HCT116 (cell line): ENCODE measurements around the gene HEG1. TPM values are rescaled to one million over a fixed set of nuclear protein-coding genes. Genes with fewer than 3 reads are reported as not detected.

ENCODE experiments used
- ATAC-seq: fragments of 200-7000 bp; cut with Tn5 transposase; 2 replicates; pipeline ENCODE4 v1.9.1; 2020; ENCODE audit warnings: mild to moderate bottlenecking, moderate library complexity
- BruUV-seq: library from RNA; stranded (reverse); fragments of 400-500 nt; replicated peaks from 2 replicates; lab custom pipeline; 2021; lab: Mats Ljungman, UMichigan
- CTCF ChIA-PET: fragments of 300-600 bp; sonication (Branson Sonifier 250); formaldehyde crosslinking; loops from one replicate; lab custom pipeline; 2021; ENCODE audit warnings: antibody characterized with exemption; lab: Charles Lee
- POLR2A ChIA-PET: fragments of 300-600, 350-600 bp; sonication (Branson Sonifier 250); formaldehyde crosslinking; loops from one replicate; lab custom pipeline; 2021; ENCODE audit warnings: antibody characterized with exemption; lab: Charles Lee
- RAD21 ChIA-PET, 2 experiments: fragments of 300-600 bp; sonication (Branson Sonifier 250); formaldehyde crosslinking; loops; one replicate each; lab custom pipeline; 2023; ENCODE audit warnings: low total read pairs in 2 of 2; ENCODE audit not compliant: uncharacterized antibody in 2 of 2, unreplicated experiment in 2 of 2, low non-redundant PET in 1 of 2; lab: Charles Lee
- DNase-seq: peaks from one replicate; pipeline ENCODE4 v3.0.0-alpha.2; 2010; ENCODE audit warnings: low read depth, low spot score
- H2AFZ ChIP-seq: fragments of 200-600 bp; shearing (Covaris generic), sonication (generic); 2 replicates; pipeline ENCODE4 v1.6.1; 2017; ENCODE audit warnings: low read depth, mixed run types, mixed read lengths, antibody characterized with exemption, low read length; ENCODE audit not compliant: poor library complexity, severe bottlenecking
- H3K27ac ChIP-seq: 2 replicates; pipeline ENCODE4 v1.5.1; 2012; ENCODE audit warnings: low read depth, low read length
- H3K27me3 ChIP-seq: fragments of 200-600 bp; sonication (generic); 2 replicates; pipeline ENCODE4 v1.6.1; 2016; ENCODE audit warnings: mixed run types, low read length, mixed read lengths; ENCODE audit not compliant: insufficient read depth
- H3K36me3 ChIP-seq, 2 experiments: fragments of 200-500 bp in 1 of 2; fragments of 200-600 bp in 1 of 2; sonication (Bioruptor generic) in 1 of 2; sonication (generic) in 1 of 2; 2 replicates each; pipeline versions ENCODE4 v1.5.1 to v1.6.1; 2014 to 2016; ENCODE audit warnings: low read length in 2 of 2, inconsistent platforms in 1 of 2, mixed read lengths in 1 of 2, mixed run types in 1 of 2; ENCODE audit not compliant: insufficient read depth in 2 of 2, control insufficient read depth in 1 of 2
- H3K4me1 ChIP-seq, 2 experiments: fragments of 200-600 bp in 1 of 2; sonication (generic) in 1 of 2; 2 replicates each; pipeline versions ENCODE4 v1.5.1 to v1.6.1; 2012 to 2017; ENCODE audit warnings: low read length in 2 of 2, inconsistent platforms in 1 of 2, mild to moderate bottlenecking in 1 of 2, mixed read lengths in 1 of 2, mixed run types in 1 of 2, moderate library complexity in 1 of 2; ENCODE audit not compliant: insufficient read depth in 2 of 2, control insufficient read depth in 1 of 2
- H3K4me2 ChIP-seq: fragments of 200-600 bp; sonication (generic); 2 replicates; pipeline ENCODE4 v1.6.1; 2017; ENCODE audit warnings: mixed run types, low read length, mixed read lengths
- H3K4me3 ChIP-seq, 2 experiments: fragments of 200-600 bp in 1 of 2; sonication (generic) in 1 of 2; replicated peaks in 1 of 2; 2 replicates each; pipeline ENCODE4 v1.5.1; 2011 to 2016; ENCODE audit warnings: low read length in 2 of 2, control low read depth in 1 of 2, low read depth in 1 of 2, mild to moderate bottlenecking in 1 of 2, mixed read lengths in 1 of 2, mixed run types in 1 of 2
- H3K79me2 ChIP-seq: fragments of 200-600 bp; sonication (generic); 2 replicates; pipeline ENCODE4 v1.6.1; 2017; ENCODE audit warnings: mild to moderate bottlenecking, mixed run types, low read length, moderate library complexity, mixed read lengths; ENCODE audit not compliant: insufficient read depth
- H3K9ac ChIP-seq: fragments of 200-600 bp; sonication (generic); 2 replicates; pipeline ENCODE4 v1.6.1; 2016; ENCODE audit warnings: low read length, mixed read lengths
- H3K9me2 ChIP-seq: fragments of 200-600 bp; sonication (generic), shearing (Covaris generic); 2 replicates; pipeline ENCODE4 v1.6.1; 2017; ENCODE audit warnings: mixed run types, mild to moderate bottlenecking, moderate library complexity; ENCODE audit not compliant: insufficient read depth
- H3K9me3 ChIP-seq, 2 experiments: fragments of 200-500 bp in 1 of 2; fragments of 200-600 bp in 1 of 2; sonication (Bioruptor generic) in 1 of 2; sonication (generic) in 1 of 2; 2 replicates each; pipeline ENCODE4 v1.6.1; 2014 to 2017; ENCODE audit warnings: low read length in 2 of 2, mixed read lengths in 2 of 2, inconsistent platforms in 1 of 2, low read depth in 1 of 2, mild to moderate bottlenecking in 1 of 2, mixed run types in 1 of 2, moderate library complexity in 1 of 2; ENCODE audit not compliant: control insufficient read depth in 1 of 2, insufficient read depth in 1 of 2
- H4K20me1 ChIP-seq: fragments of 200-600 bp; sonication (generic), shearing (Covaris generic); 2 replicates; pipeline ENCODE4 v1.6.1; 2017; ENCODE audit warnings: mixed run types, mild to moderate bottlenecking, moderate library complexity; ENCODE audit not compliant: insufficient read depth
- CBX3 ChIP-seq: IDR thresholded peaks from 2 replicates; pipeline ENCODE4 v1.6.1; 2012; ENCODE audit warnings: low read depth
- CEBPB ChIP-seq: IDR thresholded peaks from 2 replicates; pipeline ENCODE4 v1.6.1; 2012; ENCODE audit warnings: low read depth
- EGR1 ChIP-seq: IDR thresholded peaks from 2 replicates; pipeline ENCODE4 v1.6.1; 2012; ENCODE audit warnings: low read depth
- ELF1 ChIP-seq: IDR thresholded peaks from 2 replicates; pipeline ENCODE4 v1.6.1; 2012; ENCODE audit warnings: low read depth, borderline replicate concordance
- EZH2 ChIP-seq: fragments of 200-600 bp; sonication (generic); IDR thresholded peaks from 2 replicates; pipeline ENCODE4 v1.6.1; 2017; ENCODE audit warnings: antibody characterized with exemption, mixed run types
- EZH2phosphoT487 ChIP-seq: fragments of 200-600 bp; IDR thresholded peaks from 2 replicates; pipeline ENCODE4 v1.6.1; 2018; ENCODE audit warnings: antibody characterized with exemption, borderline replicate concordance
- JUND ChIP-seq: IDR thresholded peaks from 2 replicates; pipeline ENCODE4 v1.6.1; 2012
- MAX ChIP-seq: IDR thresholded peaks from 2 replicates; pipeline ENCODE4 v1.6.1; 2012
- POLR2A ChIP-seq: IDR thresholded peaks from 2 replicates; pipeline ENCODE4 v1.7.0; 2011; ENCODE audit warnings: borderline replicate concordance; ENCODE audit not compliant: insufficient read depth, insufficient read length; ENCODE audit errors: extremely low read depth
- POLR2AphosphoS5 ChIP-seq: IDR thresholded peaks from 2 replicates; pipeline ENCODE4 v1.6.1; 2011; ENCODE audit warnings: mild to moderate bottlenecking, low read depth, low read length, moderate library complexity
- RAD21 ChIP-seq: IDR thresholded peaks from 2 replicates; pipeline ENCODE4 v1.6.1; 2012; ENCODE audit warnings: low read depth, mild to moderate bottlenecking
- REST ChIP-seq: IDR thresholded peaks from 2 replicates; pipeline ENCODE4 v1.6.1; 2012; ENCODE audit warnings: low read depth
- SIN3A ChIP-seq: IDR thresholded peaks from 2 replicates; pipeline ENCODE4 v1.6.1; 2012; ENCODE audit warnings: low read depth
- SP1 ChIP-seq: IDR thresholded peaks from 2 replicates; pipeline ENCODE4 v1.6.1; 2012; ENCODE audit warnings: low read depth
- YY1 ChIP-seq: IDR thresholded peaks from 2 replicates; pipeline ENCODE4 v1.6.1; 2011; ENCODE audit warnings: low read length, low read depth, moderate library complexity, mild to moderate bottlenecking; ENCODE audit not compliant: insufficient replicate concordance; ENCODE audit errors: extremely low read depth
- ZBTB33 ChIP-seq: IDR thresholded peaks from 2 replicates; pipeline ENCODE4 v1.6.1; 2011; ENCODE audit warnings: mild to moderate bottlenecking, low read length, moderate library complexity; ENCODE audit not compliant: insufficient replicate concordance; ENCODE audit errors: extremely low read depth
- ZFX ChIP-seq: fragments of 450-650 bp; IDR thresholded peaks from 2 replicates; pipeline ENCODE4 v1.6.1; 2017
- ZNF274 ChIP-seq: fragments of 200-500 bp; sonication (Bioruptor generic); IDR thresholded peaks from 2 replicates; pipeline ENCODE4 v1.6.1; 2014; ENCODE audit warnings: mild to moderate bottlenecking, low read depth, low read length, inconsistent platforms
- intact Hi-C: fragments of 100-400 bp; cut with micrococcal nuclease; formaldehyde crosslinking; loops from 2 replicates; pipeline ENCODE4 v1.10.0; 2022
- total RNA-seq: library from RNA; stranded (reverse); gene quantifications from one replicate; pipeline ENCODE4 v1.2.1, GENCODE V29; 2021; ENCODE audit not compliant: unreplicated experiment

The HEG1 gene
- total RNA-seq, 1 experiment from 2014 or later = 2.6 TPM

- Histone ChIP-seq H3K9me2 (no peaks in the 10 kb centered on the region), H4K20me1 (no peaks in the 10 kb centered on the region), H3K79me2 (no peaks in the 10 kb centered on the region)
- no peak for TF ChIP-seq RAD21
- TF ChIP-seq SP1 = no peak
- TF ChIP-seq EGR1 = no peak
- TF ChIP-seq ZBTB33 = no peak
- TF ChIP-seq, all 23 proteins: peak for 0
- Histone ChIP-seq H3K9ac (no peak overlapping the region), H2AFZ (no peak overlapping the region), H3K36me3 (no peaks in the 10 kb centered on the region), H3K4me1 (peaks cover 0 to 5% of the 10 kb centered on the region in 2 experiments; a peak in 1 of 4 replicates), H3K27me3 (no peaks in the 10 kb centered on the region; the same call in none of the 2 replicates), H3K27ac (no peak overlapping the region), H3K4me2 (no peak overlapping the region), H3K9me3 (no peaks in the 10 kb centered on the region), H3K4me3 (no peak overlapping the region)
- ChIA-PET CTCF (no interaction called here), RAD21 (no interaction called here), POLR2A (no interaction called here)
- no TSS peak for BruUV-seq
- intact Hi-C loops = no loop called here
- peak; percentile 44; the same call in 1 of the 2 replicates for ATAC-seq
- no peak for DNase-seq
Measured at GRCh38 chr3:125045965-125046364, 9.8 kb downstream of the HEG1 start.

- ChIA-PET RAD21 (no interaction called here), CTCF (no interaction called here), POLR2A (no interaction called here)
- Histone ChIP-seq H3K27ac (no peak overlapping the region), H3K9me3 (no peaks in the 10 kb centered on the region), H3K4me2 (no peak overlapping the region), H3K4me3 (no peak overlapping the region), H3K9ac (no peak overlapping the region), H3K27me3 (no peaks in the 10 kb centered on the region; the same call in none of the 2 replicates), H4K20me1 (no peaks in the 10 kb centered on the region), H3K9me2 (no peaks in the 10 kb centered on the region), H2AFZ (no peak overlapping the region), H3K4me1 (peaks cover 0 to 5% of the 10 kb centered on the region in 2 experiments; a peak in 1 of 4 replicates), H3K36me3 (no peaks in the 10 kb centered on the region), H3K79me2 (no peaks in the 10 kb centered on the region)
- DNase-seq = no peak
- no peak for ATAC-seq
- intact Hi-C loops = no loop called here
- no TSS peak for BruUV-seq
- TF ChIP-seq JUND (no peak), EGR1 (no peak), ELF1 (no peak), SIN3A (no peak), REST (no peak), CBX3 (no peak), SP1 (no peak), POLR2A (no peak), EZH2phosphoT487 (no peak), MAX (no peak), ZNF274 (no peak), EZH2 (no peak), ZFX (no peak), YY1 (no peak), POLR2AphosphoS5 (no peak), CEBPB (no peak)
Measured at GRCh38 chr3:125045194-125045593, 10.6 kb downstream of the HEG1 start.
